RCC 7860 (cell line): ENCODE data around the gene GRK5.
"Not testable (repeated sequence)": the region's sequence is repeated elsewhere in the genome, so short reads cannot be mapped to it uniquely, and the experiment has no call there.

Experiments
- DNase-seq: peaks from one replicate; pipeline ENCODE4 v3.0.0-alpha.2; 2015; ENCODE audit warnings: low spot score
- FAIRE-seq: peaks from 2 replicates; lab custom pipeline; 2012; peaks lifted over from hg19 to GRCh38; lab: Jason Lieb, UNC

Gene GRK5

DNA sequence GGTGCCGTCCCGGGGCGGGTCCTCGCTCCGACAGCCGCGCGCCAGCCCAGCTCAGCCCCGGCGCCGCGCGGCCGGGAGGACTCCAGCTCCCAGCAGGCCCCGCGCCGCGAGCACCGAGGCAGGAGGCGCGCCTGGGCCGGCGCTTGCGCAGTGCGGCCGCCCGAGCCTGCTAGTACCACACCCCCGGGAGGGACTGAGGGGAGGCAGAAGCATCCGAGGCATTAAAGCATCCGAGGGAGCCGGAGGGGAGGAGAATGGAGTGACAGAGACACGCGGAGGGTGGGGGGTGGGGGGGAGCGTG is at the start of gene GRK5:
Gene GRK5 (plus strand): TSS at position 206 of the 301 bp plus-strand sequence. CDS start 347 bp downstream, outside the sequence.
- DNase-seq (peak; percentile 90), FAIRE-seq (no peak)

DNA sequence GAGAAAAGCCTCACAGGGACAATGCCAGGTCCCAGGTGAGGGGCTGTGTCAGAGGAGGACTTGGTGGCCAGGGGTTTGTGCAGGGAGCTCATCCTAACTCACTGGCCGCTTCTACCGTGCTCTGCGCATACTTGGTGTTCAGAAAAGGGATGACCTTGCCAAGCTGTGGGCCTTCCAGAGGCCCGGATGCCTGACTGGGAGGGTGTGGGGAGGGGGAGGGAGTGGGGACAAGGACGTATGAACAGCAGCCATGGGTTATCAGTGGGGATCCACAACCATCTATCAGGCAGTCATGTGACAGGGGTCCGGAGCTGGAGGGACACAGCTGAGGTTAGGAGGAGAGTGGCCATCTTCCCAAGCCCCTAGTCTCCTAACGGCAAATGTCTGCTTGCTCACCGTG is 48.0 kb upstream of the GRK5 start:
- FAIRE-seq (no peak), DNase-seq (no peak)

DNA sequence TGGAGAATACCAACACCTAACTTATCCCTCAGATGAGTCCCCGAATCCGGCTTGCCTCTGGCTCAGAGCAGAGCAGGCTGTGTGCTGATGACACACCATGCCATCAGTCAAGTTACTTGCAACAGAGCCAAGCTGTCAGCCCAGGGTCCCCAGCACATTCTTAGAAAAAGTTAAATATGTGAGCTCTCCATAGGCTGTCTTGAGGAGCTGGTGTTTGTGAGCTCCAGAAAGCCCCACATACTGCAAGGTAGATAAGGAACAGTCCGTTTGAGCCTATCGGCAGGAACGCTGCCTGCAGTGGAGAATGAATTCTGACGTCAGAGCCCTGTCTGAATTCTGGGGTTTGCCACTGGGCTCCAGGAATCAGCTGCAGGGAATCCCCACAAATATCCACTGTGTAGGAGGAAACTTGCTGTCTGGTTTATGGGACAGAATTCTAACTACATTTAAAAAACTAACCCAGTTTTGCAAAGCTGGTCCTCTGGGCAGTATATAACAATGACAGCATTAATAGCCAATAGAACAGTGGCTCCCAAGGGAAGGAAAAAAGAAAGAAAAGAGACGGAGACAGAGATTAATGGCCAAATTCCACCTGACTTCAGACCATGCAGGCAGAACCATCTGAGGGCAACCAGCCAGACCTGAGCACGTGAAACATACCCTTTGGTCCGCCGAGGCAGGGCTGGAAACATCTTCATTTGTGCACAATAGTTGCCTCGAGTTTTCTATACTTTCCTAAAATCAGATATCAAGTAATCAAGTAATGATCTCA is 45.5 kb upstream of the GRK5 start:
- no peak for DNase-seq
- FAIRE-seq = no peak

DNA sequence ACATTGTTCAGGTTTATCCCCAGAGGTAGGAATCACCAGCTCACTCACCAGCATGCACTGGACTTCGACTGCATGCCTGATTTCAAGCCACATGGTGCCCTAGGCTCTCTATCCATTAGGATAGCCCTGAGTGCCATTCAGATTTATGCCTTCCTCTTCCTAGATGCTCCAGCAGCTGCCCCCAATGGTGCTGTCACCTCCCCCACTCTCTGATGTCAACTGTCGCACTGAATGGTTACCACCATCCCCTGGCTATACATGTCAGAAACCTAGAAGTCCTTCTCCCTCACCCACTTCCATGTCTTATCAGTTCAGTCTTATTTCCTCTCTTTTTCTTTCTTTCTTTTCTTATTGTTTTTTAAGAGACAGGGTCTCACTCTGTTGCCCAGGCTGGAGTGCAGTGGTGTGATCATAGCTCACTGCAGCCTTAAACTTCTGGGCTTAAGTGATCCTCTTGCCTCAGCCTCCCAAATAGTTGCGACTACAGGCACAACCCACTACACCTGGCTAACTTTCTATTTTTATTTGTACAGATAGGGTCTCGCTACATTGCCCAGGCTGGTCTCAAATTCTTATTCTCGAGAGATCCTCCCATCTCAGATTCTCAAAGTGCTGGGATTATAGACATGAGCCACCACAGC is 44.8 kb upstream of the GRK5 start:
- FAIRE-seq (no peak), DNase-seq (no peak)

DNA sequence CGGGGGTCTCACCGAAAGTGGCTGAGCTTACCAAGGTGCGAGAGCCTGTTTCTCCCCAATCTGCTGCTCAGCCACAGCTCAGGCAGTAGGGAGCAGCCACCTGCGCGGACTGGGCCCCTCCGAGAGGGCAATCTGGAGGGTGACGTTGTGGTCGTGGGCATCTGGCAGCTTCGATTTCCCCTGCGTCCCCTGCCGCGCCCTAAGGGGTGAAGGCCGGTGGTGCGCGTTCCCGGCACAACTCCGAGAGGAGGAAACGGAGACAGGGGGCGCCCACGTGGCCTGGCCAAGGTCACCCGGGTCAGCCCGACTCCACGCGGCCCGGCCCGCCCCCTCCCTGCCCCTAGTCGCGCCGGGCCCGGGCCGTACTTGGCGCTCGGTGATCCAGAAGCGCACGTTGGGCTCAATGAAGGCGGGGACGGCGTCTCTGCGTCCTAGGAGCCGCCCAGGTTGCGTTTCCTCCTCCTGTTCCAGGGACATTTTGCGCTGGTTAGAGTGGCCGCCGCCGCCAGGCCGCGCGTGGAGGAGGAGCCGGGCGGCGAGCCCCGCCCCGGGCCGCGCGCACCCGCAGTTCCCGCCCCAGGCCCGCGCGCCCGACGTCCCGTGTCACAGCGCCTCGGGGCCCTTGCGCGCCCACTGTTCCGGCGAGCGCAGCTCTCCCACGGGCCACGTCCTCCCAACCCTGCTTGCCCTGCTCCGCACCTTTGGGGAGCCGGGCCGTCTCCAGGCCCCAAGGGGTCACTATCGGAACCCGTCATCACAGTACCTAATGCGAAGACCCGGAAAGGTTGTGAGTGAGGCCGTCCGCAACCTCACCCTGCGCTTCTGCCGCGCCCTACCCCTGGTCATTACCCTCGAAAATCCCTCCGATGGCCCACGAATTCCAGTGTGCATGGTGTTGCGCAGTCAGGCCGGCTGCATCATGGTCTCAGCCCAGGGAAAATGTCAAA is 41.9 kb upstream of the GRK5 start, which contains the start of gene SFXN4:
Gene SFXN4 (minus strand): TSS at position 544 of the 947 bp plus-strand sequence. CDS start 67 bp downstream, at position 477.
- DNase-seq (peak; percentile 37), FAIRE-seq (no peak)

DNA sequence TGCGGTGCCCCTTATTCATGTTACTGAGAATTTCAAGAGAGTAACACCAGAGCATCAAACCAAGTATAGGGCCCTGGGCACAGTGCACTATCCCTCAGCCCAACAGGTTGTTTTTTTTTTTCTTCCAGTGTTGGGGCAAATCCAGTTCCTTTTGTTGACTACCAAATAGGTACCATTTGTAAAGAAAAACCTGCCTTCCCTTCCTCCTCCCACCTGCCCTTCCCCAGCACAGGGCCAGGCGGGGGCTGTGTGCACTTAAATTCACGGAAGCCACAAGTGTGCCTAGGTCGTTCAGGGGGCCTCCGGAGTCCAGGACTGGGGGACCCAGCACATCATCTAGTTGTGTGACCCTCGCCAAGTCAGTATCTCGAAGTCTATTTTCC is 41.3 kb upstream of the GRK5 start:
- FAIRE-seq = no peak
- no peak for DNase-seq

DNA sequence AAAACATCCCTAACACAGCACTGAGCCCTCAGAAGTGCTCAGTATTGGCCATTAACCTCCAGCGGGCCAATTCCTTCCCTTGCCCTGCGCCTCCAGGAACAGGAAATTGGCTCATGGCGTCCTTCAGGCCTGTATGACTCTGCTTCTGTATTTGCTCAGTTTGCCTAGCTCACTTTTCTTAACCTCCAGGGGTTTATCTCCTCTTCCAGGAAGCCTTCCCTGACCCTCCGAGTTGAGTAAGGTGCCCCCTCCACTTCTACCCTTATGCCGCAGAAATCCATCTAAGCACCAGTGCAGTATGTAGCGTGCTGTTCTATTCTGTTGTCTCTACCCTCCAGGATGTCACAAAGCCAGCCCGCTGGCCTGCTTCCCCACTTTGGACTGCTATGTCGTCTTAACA is 40.8 kb upstream of the GRK5 start:
- DNase-seq (no peak), FAIRE-seq (no peak)

DNA sequence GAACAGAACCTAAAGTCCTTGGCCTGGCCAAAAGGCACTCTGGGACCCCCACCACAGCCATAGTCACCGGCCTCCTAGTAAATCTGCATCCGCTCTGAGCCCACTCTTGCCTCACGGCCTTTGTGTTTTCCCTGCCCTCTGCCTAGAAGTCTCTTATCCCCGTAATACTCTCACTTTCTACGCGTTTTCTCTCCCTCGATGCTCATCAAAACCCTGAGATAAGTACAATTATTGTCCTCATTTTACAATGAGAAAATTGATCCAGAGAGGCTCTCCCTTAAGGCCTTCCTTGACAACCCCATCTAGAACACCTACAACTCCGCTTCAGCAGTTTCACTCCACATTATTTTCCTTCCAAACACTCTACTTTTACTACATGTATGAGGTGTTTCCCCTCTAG is 40.3 kb upstream of the GRK5 start:
- FAIRE-seq = no peak

DNA sequence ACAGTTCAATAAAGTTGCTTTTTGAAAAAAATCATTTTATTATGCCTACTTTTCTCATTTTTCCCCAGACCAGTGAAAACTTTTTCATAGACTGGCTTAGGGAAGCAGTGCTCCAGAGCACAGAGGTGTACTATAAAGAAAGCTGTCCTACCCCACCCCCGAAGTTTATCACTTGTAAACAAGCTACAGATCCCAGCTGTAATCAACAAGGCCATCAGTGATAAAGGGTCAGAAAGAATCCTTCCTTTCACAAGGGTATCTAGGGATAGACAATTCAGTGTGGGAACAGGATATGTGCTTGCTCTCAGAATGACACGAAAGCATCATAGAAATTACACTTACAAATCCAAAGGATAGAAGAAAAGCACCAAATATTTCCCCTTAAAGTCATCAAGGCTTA is 33.3 kb upstream of the GRK5 start:
- FAIRE-seq (no peak), DNase-seq (no peak)

More for the DNA sequence above, 40.3 kb upstream of the GRK5 start:
- DNase-seq = no peak

DNA sequence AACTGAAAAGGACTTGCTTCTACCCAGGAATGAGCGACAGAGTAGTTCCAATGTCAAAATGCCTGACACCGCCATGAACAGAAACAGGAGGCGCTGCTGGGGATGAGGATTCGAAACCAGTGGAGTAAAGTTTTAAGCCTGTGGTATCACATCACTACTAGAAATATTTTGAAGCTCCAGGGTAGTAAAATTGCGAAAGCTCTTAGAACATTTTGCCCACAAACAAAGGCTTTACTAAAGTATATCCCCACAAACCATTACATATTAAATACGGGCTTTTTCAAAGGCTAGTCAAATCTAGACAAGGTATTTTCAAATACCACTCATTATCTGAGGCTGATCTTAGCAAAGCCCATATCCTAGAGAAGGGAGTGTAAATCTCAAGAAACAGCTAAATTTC is 31.2 kb upstream of the GRK5 start:
- no peak for FAIRE-seq
- DNase-seq = no peak

DNA sequence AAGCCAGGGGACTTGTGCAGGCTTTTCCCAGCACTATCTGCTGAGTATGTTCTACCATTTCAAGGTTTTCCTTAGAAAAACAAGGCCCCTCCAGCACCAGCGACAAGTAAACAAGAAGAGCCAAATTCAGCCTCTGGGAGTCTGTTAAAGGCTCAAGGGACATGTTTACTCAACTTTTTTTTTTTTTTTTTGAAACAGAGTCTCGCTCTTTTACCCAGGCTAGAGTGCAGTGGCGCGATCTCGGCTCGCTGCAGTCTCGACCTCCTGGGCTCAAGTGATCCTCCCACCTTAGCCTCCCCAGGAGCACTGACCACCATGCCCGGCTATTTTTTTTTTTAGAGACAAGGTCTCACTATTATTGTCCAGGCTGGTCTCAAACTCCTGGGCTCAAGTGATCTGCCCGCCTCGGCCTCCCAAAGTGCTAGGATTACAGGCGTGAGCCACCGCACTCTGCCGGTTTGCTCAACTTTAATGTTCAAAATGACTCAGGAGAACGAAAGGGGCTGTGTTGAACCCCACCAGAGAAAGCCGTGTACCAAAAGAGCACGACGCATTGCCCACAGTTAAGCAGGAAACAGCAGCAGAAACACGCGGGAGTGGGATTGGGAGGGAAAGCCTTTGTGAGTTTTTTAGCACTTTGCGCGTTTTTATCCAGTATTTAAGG is 29.5 kb upstream of the GRK5 start:
- FAIRE-seq = no peak
- no peak for DNase-seq

DNA sequence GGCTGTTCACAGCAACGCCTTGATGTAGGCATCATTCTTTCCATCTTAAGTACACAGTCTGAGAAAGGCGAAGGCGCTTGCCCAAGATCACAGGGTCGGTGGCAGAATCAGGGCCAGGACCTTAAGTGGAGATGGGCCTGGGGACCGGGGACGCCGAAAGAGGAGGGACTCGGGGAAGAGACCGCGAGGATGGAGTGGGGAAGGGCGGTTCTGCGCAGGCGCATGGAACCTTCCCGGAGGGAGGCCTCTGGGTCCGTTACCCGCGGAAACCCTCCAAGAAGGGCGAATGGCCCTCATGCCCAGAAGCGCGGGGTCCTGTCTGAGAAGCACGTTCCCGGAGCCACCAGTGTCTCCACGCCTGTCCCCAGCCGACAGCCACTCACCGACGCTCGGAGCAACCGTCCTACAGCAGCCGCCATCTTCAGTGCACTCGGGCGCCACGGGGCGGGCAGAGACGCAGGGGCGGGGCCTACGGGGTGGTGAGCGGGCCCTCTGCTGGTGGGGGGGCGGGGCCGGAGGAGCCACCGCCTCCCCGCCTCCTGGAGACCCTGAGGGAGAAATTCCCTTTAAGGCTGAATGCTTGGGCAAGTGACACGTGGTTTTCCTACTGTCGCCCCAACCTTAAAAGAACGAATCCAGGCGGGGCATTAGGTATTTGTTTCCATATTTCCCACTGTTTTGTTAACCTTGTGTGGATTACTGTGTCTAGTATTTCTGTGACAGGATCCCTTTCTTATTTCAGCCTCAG is 28.8 kb upstream of the GRK5 start, which contains the start of gene PRDX3:
Gene PRDX3 (minus strand): TSS at position 441 of the 748 bp plus-strand sequence. CDS start 22 bp downstream, at position 419.
- peak; percentile 81 for DNase-seq
- peak; percentile 24 for FAIRE-seq

DNA sequence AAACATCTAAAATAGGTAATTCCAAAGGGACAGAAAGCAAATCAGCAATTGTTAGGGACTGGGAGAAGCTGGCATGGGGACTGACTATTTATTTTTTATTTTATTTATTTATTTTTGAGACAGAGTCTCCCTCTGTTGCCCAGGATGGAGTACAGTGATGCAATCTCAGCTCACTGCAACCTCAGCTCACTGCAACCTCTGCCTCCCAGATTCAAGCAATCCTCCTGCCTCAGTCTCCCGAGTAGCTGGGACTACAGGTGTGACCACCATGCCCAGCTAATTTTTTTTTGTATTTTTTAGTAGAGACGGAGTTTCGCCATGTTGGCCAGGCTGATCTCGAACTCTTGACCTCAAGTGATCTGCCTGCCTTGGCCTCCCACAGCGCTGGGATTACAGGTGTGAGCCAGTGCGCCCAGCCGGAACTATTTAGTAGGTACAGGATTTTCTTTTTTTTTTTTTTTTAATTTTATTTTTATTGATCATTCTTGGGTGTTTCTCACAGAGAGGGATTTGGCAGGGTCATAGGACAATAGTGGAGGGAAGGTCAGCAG is 26.4 kb upstream of the GRK5 start:
- not testable (repeated sequence) for FAIRE-seq

DNA sequence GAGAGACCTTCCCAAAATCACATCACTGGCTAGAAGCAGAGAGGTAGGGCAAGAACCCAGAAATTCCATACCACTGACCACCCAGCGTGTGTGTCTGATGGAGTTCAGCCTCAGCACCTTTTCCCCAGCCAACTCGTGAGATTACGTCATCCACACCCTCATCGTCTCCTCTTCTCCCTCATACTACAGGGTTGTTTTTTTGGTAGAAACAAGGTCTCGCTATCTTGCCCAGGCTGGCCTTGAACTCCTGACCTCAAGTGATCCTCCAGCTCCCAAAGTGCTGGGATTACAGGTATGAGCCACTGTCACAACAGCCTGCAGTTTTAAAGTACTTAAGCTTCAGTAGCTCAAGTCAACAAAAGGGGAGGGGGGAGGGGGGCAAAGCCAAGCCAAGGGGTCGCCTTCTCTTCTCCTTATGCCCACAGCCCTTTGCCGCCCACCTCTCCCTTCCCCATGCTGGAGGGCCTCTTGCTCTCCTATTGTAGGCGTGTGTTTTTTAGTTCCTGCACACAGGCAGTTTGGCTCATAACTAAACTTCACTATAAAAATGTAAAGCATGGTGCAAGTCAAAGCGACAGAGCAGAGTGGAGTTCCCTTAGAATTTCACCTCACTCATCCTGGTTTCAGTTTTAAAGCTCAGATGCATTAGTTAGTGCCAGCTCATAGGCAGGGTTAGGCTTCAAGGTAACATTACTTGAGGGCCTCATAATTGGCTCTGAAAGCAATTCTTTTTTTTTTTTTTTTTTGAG is 23.5 kb upstream of the GRK5 start:
- FAIRE-seq = no peak

More for the DNA sequence above, 26.4 kb upstream of the GRK5 start:
- not testable (repeated sequence) for DNase-seq

DNA sequence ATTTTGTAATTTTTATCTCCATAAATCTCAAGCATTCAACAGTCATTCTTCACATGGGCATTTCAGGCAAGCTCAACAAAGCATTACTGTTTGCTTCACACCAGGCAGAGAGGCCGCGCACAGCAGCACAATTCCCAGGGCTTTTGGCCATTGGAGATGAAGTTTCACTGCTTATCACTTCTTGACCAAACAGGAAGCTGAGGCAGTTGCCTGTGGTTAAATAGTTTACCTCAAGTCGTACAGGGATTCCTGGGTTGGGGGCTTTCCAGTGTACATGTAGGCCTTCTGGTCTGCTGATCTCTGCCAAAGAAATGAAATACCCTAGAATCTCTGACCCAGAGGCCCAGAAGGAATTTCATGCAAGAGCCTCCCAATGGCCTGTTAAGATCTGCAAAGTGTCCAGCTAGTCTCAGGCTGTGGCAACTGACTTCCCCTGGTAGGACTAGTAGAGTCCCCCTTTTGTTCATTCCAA is 17.5 kb upstream of the GRK5 start:
- FAIRE-seq (no peak), DNase-seq (peak; percentile 63)

More for the DNA sequence above, 23.5 kb upstream of the GRK5 start:
- DNase-seq = no peak

DNA sequence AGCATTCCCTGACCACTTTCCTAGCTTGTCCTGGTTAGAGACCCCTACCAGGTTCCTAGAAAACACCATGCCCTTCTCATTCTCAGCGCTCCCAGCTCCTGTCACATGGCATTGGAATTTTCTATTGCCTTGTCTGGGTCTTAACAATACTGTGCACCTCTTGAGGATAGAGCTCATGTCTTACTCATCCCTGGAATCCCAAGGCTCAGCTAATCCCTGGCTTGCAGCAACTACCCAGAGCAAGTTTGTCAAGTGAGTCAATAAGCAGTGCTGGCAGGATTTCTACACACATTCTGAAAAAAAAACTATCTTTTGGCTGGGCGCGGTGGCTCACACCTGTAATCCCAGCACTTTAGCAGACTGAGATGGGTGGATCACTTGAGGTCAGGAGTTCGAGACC is 17.0 kb upstream of the GRK5 start:
- FAIRE-seq (peak; percentile 90), DNase-seq (peak; percentile 98)

DNA sequence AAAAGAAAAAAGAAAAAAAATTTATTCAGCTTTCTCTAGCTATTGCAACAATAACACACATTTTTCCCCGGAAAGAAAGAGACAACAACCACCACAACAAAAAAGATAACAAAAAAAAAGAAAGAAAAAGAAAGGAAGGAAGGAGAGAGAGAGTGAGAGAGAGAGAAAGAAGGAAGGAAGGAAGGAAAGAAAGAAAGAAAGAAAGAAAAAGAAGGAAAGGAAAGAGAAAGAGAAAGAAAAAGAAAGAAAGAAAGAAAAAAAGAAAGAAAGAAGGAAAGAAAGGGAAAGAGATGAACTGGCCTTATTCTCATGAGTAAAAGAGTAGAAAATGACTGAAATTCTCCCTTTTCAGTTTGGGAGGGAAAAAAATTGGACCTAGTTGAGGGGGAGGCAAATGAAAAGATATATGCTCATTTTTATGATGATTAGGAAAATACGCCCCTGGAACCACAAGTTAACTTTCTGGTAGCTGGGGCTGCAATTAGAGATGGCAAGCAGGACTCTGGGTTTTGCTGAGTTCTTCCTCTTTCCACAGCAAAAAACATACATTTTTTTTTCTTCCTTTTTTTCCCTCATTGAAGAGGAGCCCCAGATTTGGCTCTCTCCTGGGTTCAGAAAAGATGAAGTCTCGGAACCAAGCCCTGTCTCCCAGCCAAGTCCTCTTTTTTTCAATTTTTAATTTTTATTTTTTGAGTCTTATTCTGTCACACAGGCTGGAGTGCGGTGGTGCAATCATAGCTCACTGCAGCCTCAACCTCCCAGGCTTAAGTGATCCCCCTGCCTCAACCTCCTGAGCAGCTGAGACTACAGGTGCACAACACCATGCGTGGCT is 16.2 kb upstream of the GRK5 start:
- no peak for FAIRE-seq
- no peak for DNase-seq

DNA sequence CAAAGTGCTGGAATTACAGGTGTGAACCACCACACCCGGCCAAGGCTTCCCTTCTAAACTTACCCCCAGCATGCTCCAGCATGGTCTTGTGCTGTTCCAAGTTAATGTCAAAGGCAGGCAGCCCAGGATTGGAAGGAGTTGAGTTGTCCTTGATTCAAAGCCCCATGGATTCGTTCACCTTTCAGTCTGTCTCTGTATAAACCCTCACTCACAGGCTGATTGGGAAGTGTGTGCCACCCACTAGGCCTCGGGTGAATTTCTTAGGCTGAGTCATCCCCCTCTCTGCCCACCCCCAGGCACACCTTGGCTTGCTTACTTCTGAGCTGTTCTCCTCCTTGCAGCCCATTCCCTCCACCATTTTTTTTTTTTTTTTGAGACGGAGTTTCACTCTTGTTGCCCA is 15.5 kb upstream of the GRK5 start:
- DNase-seq = no peak
- FAIRE-seq = no peak
